ENCODE data around the gene GMDS.

GMDS gene

DNA sequence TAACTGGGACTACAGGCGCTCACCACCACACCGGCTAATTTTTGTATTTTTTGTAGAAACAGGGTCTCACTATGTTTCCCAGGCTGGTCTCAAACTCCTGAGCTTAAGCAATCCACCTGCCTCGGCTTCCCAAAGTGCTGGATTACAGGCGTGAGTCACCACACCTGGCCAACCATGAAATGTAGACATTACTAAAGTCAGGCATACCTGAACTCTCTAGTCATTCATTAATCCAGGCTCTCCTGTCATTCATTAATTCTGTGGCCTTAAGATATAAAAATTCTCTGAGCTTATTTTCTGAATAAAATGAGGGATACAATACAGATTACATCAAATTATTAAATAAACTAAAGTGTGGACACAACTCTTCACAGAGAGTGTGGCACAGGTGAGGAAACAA, 159.7 kb downstream of the GMDS start:
- Histone ChIP-seq H3K79me1 (ENCODE audit: low read length) (no peaks in the 10 kb centered on the region), H3K18ac (ENCODE audit: low read length) (no peak overlapping the region), H2BK120ac (ENCODE audit: insufficient read depth, low read length, poor library complexity) (no peak overlapping the region), H3K14ac (ENCODE audit: low read length) (no peak overlapping the region), H3K9ac (ENCODE audit: low read length) (no peak overlapping the region), H3K23ac (ENCODE audit: low read length) (no peak overlapping the region), H3K4me2 (ENCODE audit: low read length) (no peak overlapping the region), H2BK12ac (ENCODE audit: low read length) (no peak overlapping the region), H3K9me3 (ENCODE audit: insufficient read depth, low read depth, low read length) (no peaks in the 10 kb centered on the region), H4K91ac (ENCODE audit: low read depth, low read length) (no peak overlapping the region), H3K36me3 (ENCODE audit: control insufficient read depth in 1 of 2, insufficient read depth in 2 of 2, low read length in 2 of 2) (no peaks in the 10 kb centered on the region), H2AFZ (ENCODE audit: insufficient read depth, low read length, poor library complexity) (no peak overlapping the region), H3K27me3 (ENCODE audit: insufficient read depth, low read length) (no peaks in the 10 kb centered on the region), H3K79me2 (ENCODE audit: control insufficient read depth, insufficient read depth, low read length, poor library complexity) (no peaks in the 10 kb centered on the region), H3K27ac (ENCODE audit: low read depth, low read length) (no peak overlapping the region), H3K4me1 (ENCODE audit: control insufficient read depth in 1 of 2, insufficient read depth in 2 of 2, low read length in 2 of 2) (no peaks in the 10 kb centered on the region), H3K4ac (ENCODE audit: low read depth, low read length) (no peak overlapping the region), H3K4me3 (ENCODE audit: low read depth, low read length) (no peak overlapping the region), H2BK5ac (ENCODE audit: low read depth, low read length, poor library complexity) (no peak overlapping the region), H4K12ac (ENCODE audit: low read depth, low read length) (no peak overlapping the region), H2AK5ac (ENCODE audit: low read length) (no peak overlapping the region), H4K8ac (ENCODE audit: low read depth, low read length) (no peak overlapping the region)
- WGBS (ENCODE audit: extremely low coverage, insufficient coverage, insufficient read length): no CpG with 5 or more reads among the region's 4 CpGs
- peak; percentile 7 to 48 for DNase-seq

DNA sequence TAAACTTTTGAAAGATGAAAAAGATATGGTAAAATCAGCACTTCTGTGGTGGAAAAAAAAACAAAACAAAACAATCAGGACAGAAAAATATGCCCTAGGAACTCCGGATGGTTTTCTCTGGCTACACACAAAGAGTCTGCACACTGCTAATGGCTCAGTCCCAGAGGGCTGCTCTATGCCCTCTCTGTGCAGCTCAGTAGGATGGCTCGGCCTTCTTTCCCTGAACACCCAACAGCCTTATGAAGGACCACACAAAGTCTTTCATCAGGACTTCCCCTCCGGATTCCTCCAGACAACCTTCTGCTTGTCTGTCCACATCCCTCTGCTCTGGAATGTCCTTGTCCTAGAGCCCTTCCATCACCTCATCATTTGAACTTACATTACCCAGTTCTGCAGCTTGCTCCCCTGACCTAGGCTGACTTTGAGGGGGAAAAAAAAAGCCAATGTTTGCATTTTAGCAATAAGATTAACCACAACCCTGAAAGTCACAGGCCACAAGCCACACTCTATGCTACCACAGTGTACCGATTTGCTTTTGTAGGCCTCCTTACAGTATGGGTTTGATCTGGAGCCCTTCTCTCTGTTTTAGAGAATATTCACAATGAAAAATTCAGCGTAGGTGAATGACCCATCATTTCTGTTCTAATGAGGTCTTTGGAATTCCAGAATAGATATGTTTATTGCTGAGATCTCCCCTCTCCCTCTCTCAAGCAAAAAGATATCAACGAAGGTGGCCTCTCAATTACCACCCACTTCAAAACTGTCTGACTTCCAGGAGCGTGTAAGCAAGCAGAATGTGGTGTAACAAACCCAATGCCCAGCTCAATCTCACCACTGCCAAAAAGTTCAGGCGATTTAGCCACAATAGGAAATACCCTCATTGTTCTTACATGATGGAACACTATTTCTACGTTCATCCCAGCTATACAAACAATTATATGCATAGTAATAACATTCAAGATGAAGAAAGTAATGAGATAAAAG, 164.0 kb downstream of the GMDS start:
- H3K14ac ChIP-seq (ENCODE audit: low read length): no peak overlapping the region
- WGBS (ENCODE audit: extremely low coverage, insufficient coverage, insufficient read length): no CpG with 5 or more reads among the region's 9 CpGs

DNA sequence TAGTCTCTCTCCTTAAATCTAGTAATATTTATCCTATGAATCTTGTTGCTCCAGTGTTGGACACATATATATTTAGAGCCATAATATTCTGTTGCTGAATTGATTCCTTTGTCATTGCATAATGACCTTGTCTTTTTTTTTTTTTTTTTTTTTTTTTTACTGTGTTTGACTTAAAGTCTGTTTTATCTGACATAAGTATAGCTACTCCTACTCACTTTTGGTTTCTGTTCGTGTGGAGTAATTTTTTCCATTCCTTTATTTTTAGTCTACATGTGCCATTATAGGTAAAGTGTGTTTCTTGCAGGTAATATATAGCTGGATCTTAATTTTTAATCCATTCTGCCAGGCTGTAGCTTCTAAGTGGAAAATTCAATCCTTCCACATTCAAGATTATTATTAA, 166.5 kb downstream of the GMDS start:
- H4K8ac ChIP-seq (ENCODE audit: low read depth, low read length): no peak overlapping the region
- H3K27ac ChIP-seq (ENCODE audit: low read depth, low read length): no peak overlapping the region
- no peak overlapping the region for H2AK5ac ChIP-seq (ENCODE audit: low read length)
- no peaks in the 10 kb centered on the region for H3K4me1 ChIP-seq (ENCODE audit: control insufficient read depth in 1 of 2, insufficient read depth in 2 of 2, low read length in 2 of 2)
- H2BK12ac ChIP-seq (ENCODE audit: low read length): no peak overlapping the region
- H3K4me2 ChIP-seq (ENCODE audit: low read length): no peak overlapping the region
- H2BK5ac ChIP-seq (ENCODE audit: low read depth, low read length, poor library complexity): no peak overlapping the region
- H3K79me1 ChIP-seq (ENCODE audit: low read length): no peaks in the 10 kb centered on the region
- no peak overlapping the region for H3K14ac ChIP-seq (ENCODE audit: low read length)
- H3K4me3 ChIP-seq (ENCODE audit: low read depth, low read length): no peak overlapping the region
- H3K23ac ChIP-seq (ENCODE audit: low read length): no peak overlapping the region
- no peak overlapping the region for H3K9ac ChIP-seq (ENCODE audit: low read length)
- H3K4ac ChIP-seq (ENCODE audit: low read depth, low read length): no peak overlapping the region
- no peaks in the 10 kb centered on the region for H3K79me2 ChIP-seq (ENCODE audit: control insufficient read depth, insufficient read depth, low read length, poor library complexity)
- no peak overlapping the region for H2BK120ac ChIP-seq (ENCODE audit: insufficient read depth, low read length, poor library complexity)
- H2AFZ ChIP-seq (ENCODE audit: insufficient read depth, low read length, poor library complexity): no peak overlapping the region
- H3K27me3 ChIP-seq (ENCODE audit: insufficient read depth, low read length): no peaks in the 10 kb centered on the region
- H4K12ac ChIP-seq (ENCODE audit: low read depth, low read length): no peak overlapping the region
- no peaks in the 10 kb centered on the region for H3K36me3 ChIP-seq (ENCODE audit: control insufficient read depth in 1 of 2, insufficient read depth in 2 of 2, low read length in 2 of 2)
- H3K9me3 ChIP-seq (ENCODE audit: insufficient read depth, low read depth, low read length): peaks cover 1% of the 10 kb centered on the region
- DNase-seq: no peak
- no CpG with 5 or more reads among the region's 1 CpG for WGBS (ENCODE audit: extremely low coverage, insufficient coverage, insufficient read length)
- H3K18ac ChIP-seq (ENCODE audit: low read length): no peak overlapping the region
- H4K91ac ChIP-seq (ENCODE audit: low read depth, low read length): no peak overlapping the region

More for the DNA sequence above, 164.0 kb downstream of the GMDS start:
- H4K12ac ChIP-seq (ENCODE audit: low read depth, low read length): no peak overlapping the region
- no peak overlapping the region for H2AFZ ChIP-seq (ENCODE audit: insufficient read depth, low read length, poor library complexity)
- no peak overlapping the region for H2BK120ac ChIP-seq (ENCODE audit: insufficient read depth, low read length, poor library complexity)
- H3K79me2 ChIP-seq (ENCODE audit: control insufficient read depth, insufficient read depth, low read length, poor library complexity): no peaks in the 10 kb centered on the region
- H4K91ac ChIP-seq (ENCODE audit: low read depth, low read length): no peak overlapping the region
- no peak overlapping the region for H3K23ac ChIP-seq (ENCODE audit: low read length)
- no peak overlapping the region for H2BK5ac ChIP-seq (ENCODE audit: low read depth, low read length, poor library complexity)
- no peak overlapping the region for H3K9ac ChIP-seq (ENCODE audit: low read length)
- no peak overlapping the region for H2AK5ac ChIP-seq (ENCODE audit: low read length)
- H2BK12ac ChIP-seq (ENCODE audit: low read length): no peak overlapping the region
- no peaks in the 10 kb centered on the region for H3K4me1 ChIP-seq (ENCODE audit: control insufficient read depth in 1 of 2, insufficient read depth in 2 of 2, low read length in 2 of 2)
- no peak overlapping the region for H4K8ac ChIP-seq (ENCODE audit: low read depth, low read length)
- H3K27ac ChIP-seq (ENCODE audit: low read depth, low read length): no peak overlapping the region
- DNase-seq: no peak
- no peaks in the 10 kb centered on the region for H3K36me3 ChIP-seq (ENCODE audit: control insufficient read depth in 1 of 2, insufficient read depth in 2 of 2, low read length in 2 of 2)
- no peak overlapping the region for H3K4me2 ChIP-seq (ENCODE audit: low read length)
- no peak overlapping the region for H3K4ac ChIP-seq (ENCODE audit: low read depth, low read length)
- H3K79me1 ChIP-seq (ENCODE audit: low read length): no peaks in the 10 kb centered on the region
- no peaks in the 10 kb centered on the region for H3K27me3 ChIP-seq (ENCODE audit: insufficient read depth, low read length)
- no peak overlapping the region for H3K18ac ChIP-seq (ENCODE audit: low read length)
- H3K9me3 ChIP-seq (ENCODE audit: insufficient read depth, low read depth, low read length): peaks cover 1% of the 10 kb centered on the region
- no peak overlapping the region for H3K4me3 ChIP-seq (ENCODE audit: low read depth, low read length)

DNA sequence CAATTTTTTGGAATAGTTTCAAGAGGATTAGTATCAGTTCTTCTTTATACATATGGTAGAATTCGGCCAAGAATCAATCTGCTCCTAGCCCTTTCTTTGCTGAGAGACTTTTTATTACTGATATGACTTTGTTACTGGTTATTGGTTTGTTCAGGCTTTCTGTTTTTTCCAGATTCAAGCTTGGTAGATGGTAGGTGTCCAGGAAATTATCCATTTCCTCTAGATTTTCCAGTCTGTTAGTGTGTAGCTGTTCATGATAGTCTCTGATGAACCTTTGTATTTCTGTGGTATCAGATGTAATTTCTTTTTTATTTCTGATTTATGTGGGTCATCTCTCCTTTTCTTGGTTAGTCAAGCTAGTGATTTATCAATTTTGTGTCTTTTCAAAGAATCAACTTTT, 167.6 kb downstream of the GMDS start:
- no peak overlapping the region for H4K91ac ChIP-seq (ENCODE audit: low read depth, low read length)
- WGBS (ENCODE audit: extremely low coverage, insufficient coverage, insufficient read length): no CpG with 5 or more reads among the region's 1 CpG
- H3K23ac ChIP-seq (ENCODE audit: low read length): no peak overlapping the region
- DNase-seq: no peak
- no peak overlapping the region for H4K8ac ChIP-seq (ENCODE audit: low read depth, low read length)
- H3K4me2 ChIP-seq (ENCODE audit: low read length): no peak overlapping the region
- no peak overlapping the region for H3K9ac ChIP-seq (ENCODE audit: low read length)
- H3K27ac ChIP-seq (ENCODE audit: low read depth, low read length): no peak overlapping the region
- H4K12ac ChIP-seq (ENCODE audit: low read depth, low read length): no peak overlapping the region
- H2AFZ ChIP-seq (ENCODE audit: insufficient read depth, low read length, poor library complexity): no peak overlapping the region
- no peak overlapping the region for H2BK120ac ChIP-seq (ENCODE audit: insufficient read depth, low read length, poor library complexity)
- H3K9me3 ChIP-seq (ENCODE audit: insufficient read depth, low read depth, low read length): peaks cover 1% of the 10 kb centered on the region
- H3K4ac ChIP-seq (ENCODE audit: low read depth, low read length): no peak overlapping the region
- no peak overlapping the region for H3K18ac ChIP-seq (ENCODE audit: low read length)
- H3K14ac ChIP-seq (ENCODE audit: low read length): no peak overlapping the region
- no peak overlapping the region for H3K4me3 ChIP-seq (ENCODE audit: low read depth, low read length)
- no peaks in the 10 kb centered on the region for H3K27me3 ChIP-seq (ENCODE audit: insufficient read depth, low read length)
- no peaks in the 10 kb centered on the region for H3K79me2 ChIP-seq (ENCODE audit: control insufficient read depth, insufficient read depth, low read length, poor library complexity)
- H2AK5ac ChIP-seq (ENCODE audit: low read length): no peak overlapping the region
- no peaks in the 10 kb centered on the region for H3K36me3 ChIP-seq (ENCODE audit: control insufficient read depth in 1 of 2, insufficient read depth in 2 of 2, low read length in 2 of 2)
- no peak overlapping the region for H2BK12ac ChIP-seq (ENCODE audit: low read length)
- H3K4me1 ChIP-seq (ENCODE audit: control insufficient read depth in 1 of 2, insufficient read depth in 2 of 2, low read length in 2 of 2): no peaks in the 10 kb centered on the region
- H3K79me1 ChIP-seq (ENCODE audit: low read length): no peaks in the 10 kb centered on the region
- H2BK5ac ChIP-seq (ENCODE audit: low read depth, low read length, poor library complexity): no peak overlapping the region
